K562 (cell line): ENCODE data around the gene PYGB. TPM values are rescaled to one million over a fixed set of nuclear protein-coding genes. Genes with fewer than 3 reads are reported as not detected.

ENCODE experiments used
- BMI1 ChIP-seq: fragments of 150-350 bp; IDR thresholded peaks from 2 replicates; pipeline ENCODE4 v1.6.1; 2014; ENCODE audit warnings: low read length
- EP300 ChIP-seq: IDR thresholded peaks from 2 replicates; pipeline ENCODE4 v1.6.1; 2012; ENCODE audit warnings: low read length, improper control_type of control experiment
- ESRRA ChIP-seq: fragments of 450-650 bp; IDR thresholded peaks from 2 replicates; pipeline ENCODE4 v1.6.1; 2014; ENCODE audit warnings: low read depth, mild to moderate bottlenecking, moderate library complexity, borderline replicate concordance
- ESRRB ChIP-seq: fragments of 250-450 bp; sonication (Bioruptor Pico); IDR thresholded peaks from 2 replicates; pipeline ENCODE4 v1.5.0; 2020; ENCODE audit warnings: mild to moderate bottlenecking, moderate library complexity, borderline replicate concordance
- FOSL1 ChIP-seq: fragments of 200-800 bp; sonication (Bioruptor generic); conservative IDR thresholded peaks from 2 replicates; pipeline ENCODE4 v1.6.1; 2016; ENCODE audit warnings: missing genetic modification characterization, missing compliant biosample characterization
- FOXJ2 ChIP-seq: fragments of 200-800 bp; sonication (Bioruptor generic); IDR thresholded peaks from 2 replicates; pipeline ENCODE4 v1.6.1; 2016; ENCODE audit warnings: missing genetic modification characterization, missing compliant biosample characterization
- FUS ChIP-seq: fragments of 200-400 bp; formaldehyde crosslinking; optimal IDR thresholded peaks from 2 replicates; pipeline ENCODE3; 2017; ENCODE audit warnings: low read depth, low read length
- HNRNPK ChIP-seq: fragments of 200-400 bp; formaldehyde crosslinking; IDR thresholded peaks from one replicate; pipeline ENCODE4 v1.6.1; 2018; ENCODE audit warnings: mild to moderate bottlenecking, low read depth, low read length; ENCODE audit not compliant: poor library complexity, severe bottlenecking
- MLLT1 ChIP-seq, 2 experiments: fragments of 450-650 bp; IDR thresholded peaks; 2 replicates each; pipeline ENCODE4 v1.6.1; 2016
- RBM14 ChIP-seq: fragments of 200-400 bp; formaldehyde crosslinking; IDR thresholded peaks from 2 replicates; pipeline ENCODE4 v1.6.1; 2018; ENCODE audit warnings: low read depth, mild to moderate bottlenecking, low read length, moderate library complexity, borderline replicate concordance; ENCODE audit not compliant: insufficient read depth
- SMAD3 ChIP-seq: fragments of 450-650 bp; formaldehyde crosslinking; conservative IDR thresholded peaks from 2 replicates; pipeline ENCODE4 v1.4.0; 2020; ENCODE audit warnings: mild to moderate bottlenecking
- SRF ChIP-seq, 2 experiments: fragments of 250-450, 450-650 bp in 1 of 2; sonication (Bioruptor Pico) in 1 of 2; sonication (generic) in 1 of 2; formaldehyde crosslinking; IDR thresholded peaks; 2 replicates each; pipeline versions ENCODE4 v1.5.0 to v1.5.1; 2020 to 2022; ENCODE audit warnings: mild to moderate bottlenecking in 1 of 2, missing genetic modification reagents in 1 of 2
- TAF1 ChIP-seq: IDR thresholded peaks from 2 replicates; pipeline ENCODE4 v1.6.1; 2011; ENCODE audit warnings: mild to moderate bottlenecking, low read length, moderate library complexity; ENCODE audit not compliant: insufficient read depth, control insufficient read depth, severe bottlenecking; ENCODE audit errors: extremely low read depth
- TBP ChIP-seq: optimal IDR thresholded peaks from 2 replicates; pipeline ENCODE3; 2011; ENCODE audit warnings: low read depth, low read length, improper control_type of control experiment
- THAP7 ChIP-seq: fragments of 250-450 bp; sonication (Bioruptor Pico); IDR thresholded peaks from 2 replicates; pipeline ENCODE4 v1.5.0; 2021
- TOE1 ChIP-seq, 2 experiments: fragments of 450-650 bp in 1 of 2; sonication (generic) in 1 of 2; formaldehyde crosslinking in 1 of 2; IDR thresholded peaks; 2 replicates each; pipeline versions ENCODE4 v1.7.1 to v1.8.0; 2016 to 2022; ENCODE audit warnings: borderline replicate concordance in 2 of 2, mild to moderate bottlenecking in 2 of 2, antibody characterized with exemption in 1 of 2, inconsistent platforms in 1 of 2, low read depth in 1 of 2, missing genetic modification reagents in 1 of 2, moderate library complexity in 1 of 2
- VEZF1 ChIP-seq: fragments of 200-800 bp; sonication (Bioruptor generic); IDR thresholded peaks from 2 replicates; pipeline ENCODE4 v1.6.1; 2017; ENCODE audit warnings: missing genetic modification characterization, missing compliant biosample characterization
- XRCC3 ChIP-seq: fragments of 450-650 bp; IDR thresholded peaks from 2 replicates; pipeline ENCODE4 v1.6.1; 2017; ENCODE audit warnings: mild to moderate bottlenecking, moderate library complexity
- ZNF239 ChIP-seq: fragments of 250-450 bp; sonication (Bioruptor Pico); IDR thresholded peaks from 2 replicates; pipeline ENCODE4 v1.4.0; 2020; ENCODE audit warnings: mild to moderate bottlenecking
- ZNF408 ChIP-seq: fragments of 250-450 bp; sonication (Bioruptor Pico); IDR thresholded peaks from 2 replicates; pipeline ENCODE4 v1.4.0; 2020; ENCODE audit warnings: low read depth, mild to moderate bottlenecking, moderate library complexity
- ZNF639 ChIP-seq, 2 experiments: fragments of 200-800 bp in 1 of 2; sonication (Bioruptor generic) in 1 of 2; sonication (generic) in 1 of 2; formaldehyde crosslinking in 1 of 2; IDR thresholded peaks in 1 of 2; conservative IDR thresholded peaks in 1 of 2; 2 replicates each; pipeline versions ENCODE4 v1.5.0 to v1.6.1; 2016 to 2020; ENCODE audit warnings: missing compliant biosample characterization in 1 of 2, missing genetic modification characterization in 1 of 2, missing genetic modification reagents in 1 of 2
- polyA plus RNA-seq, 8 experiments: library from polyadenylated mRNA; depleted of rRNA in 4 of 8; stranded (reverse) in 5 of 8; unstranded in 3 of 8; fragments of >200 nt; fragmentation: Nextera tagmentation in 2 of 8; fragmentation: Illumina TruSeq in 1 of 8; extraction: Ambion mirVana in 2 of 8; extraction: Trizol in 1 of 8; gene quantifications; 2 replicates each; pipeline versions ENCODE4 v1.2.1 to v1.2.3, GENCODE V29; 2011 to 2014; ENCODE audit warnings: inconsistent platforms in 1 of 8, missing spikeins in 1 of 8
- total RNA-seq, 7 experiments: library from RNA; depleted of rRNA in 6 of 7; stranded (reverse); fragments of >200 nt in 6 of 7; fragmentation: Illumina TruSeq in 2 of 7; extraction: Trizol in 2 of 7; gene quantifications; 2 replicates each; pipeline versions ENCODE4 v1.2.1 to v1.2.3, GENCODE V29; 2011 to 2021; ENCODE audit warnings: low replicate concordance in 1 of 7

The PYGB gene
- total and polyA plus RNA-seq, 9 of the 15 experiments (the other 6 are each of a cell fraction or from before 2014, with no cell fraction given): 0.34 to 18.0 (median 9.8) TPM

GRCh38 chr20:25237610-25238318 lies 10.1 kb upstream of the PYGB start (continued):
- TF ChIP-seq FOSL1 (tag): peak; percentile 100
- no peak for TF ChIP-seq ZNF639 (CRISPR knock-in tag; conservative IDR thresholded peaks at IDR 0.05 in 1 of 2, IDR thresholded peaks at IDR 0.05 in 1 of 2)
- no peak for TF ChIP-seq THAP7
- 0 out of 2 replicates have a peak, but pooled peaks have one; percentile 25 for TF ChIP-seq ESRRA
- no peak for TF ChIP-seq TAF1
- no peak; a peak in 1 of 4 replicates for TF ChIP-seq MLLT1 (IDR thresholded peaks at IDR 0.05)
- no peak for TF ChIP-seq TBP
- no peak for TF ChIP-seq ZNF239 (CRISPR knock-in tag)
- peak in 1 of 2 experiments; percentile 76; a peak in 2 of 4 replicates for TF ChIP-seq SRF (CRISPR knock-in tag; IDR thresholded peaks at IDR 0.05)
- TF ChIP-seq TOE1 (IDR thresholded peaks at IDR 0.05; ENCODE audit: borderline replicate concordance): no peak
- no peak for TF ChIP-seq TOE1 (CRISPR knock-in tag; IDR thresholded peaks at IDR 0.05; ENCODE audit: borderline replicate concordance, low read depth)
- TF ChIP-seq HNRNPK: no peak
- TF ChIP-seq FOXJ2 (tag): no peak
- no peak for TF ChIP-seq BMI1
- TF ChIP-seq XRCC3: no peak
- no peak for TF ChIP-seq SMAD3
- peak; percentile 45 for TF ChIP-seq VEZF1
- TF ChIP-seq EP300: peak; percentile 95
- TF ChIP-seq ESRRB: no peak
- no peak for TF ChIP-seq ZNF408 (CRISPR knock-in tag)
- no peak for TF ChIP-seq FUS
- no peak for TF ChIP-seq RBM14
